Mucosa of descending colon (tissue), 3 donors: ENCODE results near the gene PAEP. TPM values are rescaled to one million over a fixed set of nuclear protein-coding genes. Genes with fewer than 3 reads are reported as not detected.

ENCODE experiments used
- ATAC-seq: fragments of 200-7000 bp; cut with Tn5 transposase; one replicate; pipeline ENCODE4 v1.9.1; 2020; ENCODE audit warnings: mild to moderate bottlenecking, moderate library complexity
- DNase-seq, 3 donors: peaks; one replicate each; pipeline ENCODE4 v3.0.0-alpha.2; 2020
- H3K36me3 ChIP-seq: fragments of 200-600 bp; one replicate; pipeline ENCODE4 v1.8.0; 2021; ENCODE audit warnings: low read depth, mild to moderate bottlenecking
- H3K4me1 ChIP-seq: fragments of 200-600 bp; one replicate; pipeline ENCODE4 v1.8.0; 2021; ENCODE audit warnings: low read depth, mild to moderate bottlenecking
- H3K4me3 ChIP-seq: fragments of 200-600 bp; one replicate; pipeline ENCODE4 v1.8.0; 2021; ENCODE audit warnings: mild to moderate bottlenecking
- H3K9me3 ChIP-seq: fragments of 200-600 bp; one replicate; pipeline ENCODE4 v1.8.0; 2021; ENCODE audit warnings: mild to moderate bottlenecking
- intact Hi-C, 2 donors: fragments of 100-400 bp; cut with DNase I in 1 of 2; cut with micrococcal nuclease in 1 of 2; formaldehyde crosslinking; loops; one replicate each; pipeline versions ENCODE4 v1.11.0 to v1.11.1; 2022; cut with DNase I, micrococcal nuclease
- total RNA-seq, 3 donors: library from RNA; stranded (reverse); fragmentation: NEBNext Ultra II Directional in 2 of 3; extraction: Animal tissue kit (Norgen Biotek cat#: 25700) in 2 of 3; gene quantifications; one replicate each; pipeline versions ENCODE4 v1.2.1 to v1.2.4, GENCODE V29; 2021 to 2023
- TF ChIP-seq, protein P1 (sequence below): fragments of 200-600 bp; IDR thresholded peaks from one replicate; pipeline ENCODE4 v1.8.0; 2022; ENCODE audit warnings: antibody characterized with exemption, mild to moderate bottlenecking
- donor health status: DM: no; HTN: no; CAD: no; lungs with moderate emphysema.
- donor health status: DM: no; HTN: no; CAD: no.
- donor health status: DM: no; HTN: yes; CAD: no.

Gene PAEP
- total RNA-seq, 3 donors from 2014 or later: not detected

GRCh38 chr9:135521608-135522095 is 39.9 kb upstream of the PAEP start:
- no peaks in the 10 kb centered on the region for H3K4me1 ChIP-seq
- intact Hi-C loops: no loop called here
- H3K9me3 ChIP-seq: no peaks in the 10 kb centered on the region
- ATAC-seq: no peak
- H3K4me3 ChIP-seq: no peak overlapping the region
- no peak for DNase-seq
- TF ChIP-seq, protein P1, sequence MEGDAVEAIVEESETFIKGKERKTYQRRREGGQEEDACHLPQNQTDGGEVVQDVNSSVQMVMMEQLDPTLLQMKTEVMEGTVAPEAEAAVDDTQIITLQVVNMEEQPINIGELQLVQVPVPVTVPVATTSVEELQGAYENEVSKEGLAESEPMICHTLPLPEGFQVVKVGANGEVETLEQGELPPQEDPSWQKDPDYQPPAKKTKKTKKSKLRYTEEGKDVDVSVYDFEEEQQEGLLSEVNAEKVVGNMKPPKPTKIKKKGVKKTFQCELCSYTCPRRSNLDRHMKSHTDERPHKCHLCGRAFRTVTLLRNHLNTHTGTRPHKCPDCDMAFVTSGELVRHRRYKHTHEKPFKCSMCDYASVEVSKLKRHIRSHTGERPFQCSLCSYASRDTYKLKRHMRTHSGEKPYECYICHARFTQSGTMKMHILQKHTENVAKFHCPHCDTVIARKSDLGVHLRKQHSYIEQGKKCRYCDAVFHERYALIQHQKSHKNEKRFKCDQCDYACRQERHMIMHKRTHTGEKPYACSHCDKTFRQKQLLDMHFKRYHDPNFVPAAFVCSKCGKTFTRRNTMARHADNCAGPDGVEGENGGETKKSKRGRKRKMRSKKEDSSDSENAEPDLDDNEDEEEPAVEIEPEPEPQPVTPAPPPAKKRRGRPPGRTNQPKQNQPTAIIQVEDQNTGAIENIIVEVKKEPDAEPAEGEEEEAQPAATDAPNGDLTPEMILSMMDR: no peak
- H3K36me3 ChIP-seq: no peaks in the 10 kb centered on the region

DNA sequence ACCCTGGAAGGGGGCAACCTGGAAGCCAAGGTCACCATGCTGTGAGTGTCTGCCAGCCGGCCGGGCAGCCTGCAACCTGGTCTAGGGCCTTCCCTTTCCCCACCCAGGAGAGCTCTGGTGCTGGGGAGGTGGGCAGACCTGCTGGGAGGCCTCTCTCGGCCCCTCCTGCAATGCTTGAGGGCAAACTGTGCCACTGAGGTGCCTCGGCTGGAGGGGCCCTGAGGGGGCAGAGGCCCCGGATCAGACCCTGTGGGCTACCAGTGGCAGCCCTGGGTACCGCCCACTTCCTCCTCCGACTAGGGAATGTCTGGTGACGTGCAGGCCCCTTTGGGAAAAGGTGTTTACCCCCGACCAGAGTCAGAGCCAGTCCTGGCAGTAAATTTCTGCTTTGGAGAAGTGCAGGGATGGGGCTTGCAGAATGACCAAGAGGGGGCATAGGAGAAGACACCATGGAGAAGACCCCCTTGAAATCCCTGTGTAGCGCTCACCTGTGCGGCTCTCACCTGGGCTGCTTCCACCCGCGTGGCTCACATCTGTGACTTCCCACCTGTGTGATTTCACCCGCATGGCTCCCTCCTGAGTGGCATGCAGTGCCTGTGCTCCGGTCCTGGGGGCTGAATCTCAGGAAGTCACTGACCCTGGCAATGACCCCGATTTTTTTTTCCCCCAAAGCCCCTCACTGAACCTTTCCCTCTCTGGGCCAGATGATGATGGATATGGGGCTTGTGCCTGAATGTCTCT is 39.2 kb upstream of the PAEP start:
- TF ChIP-seq, protein P1: no peak
- intact Hi-C loops: no loop called here
- no peak for DNase-seq
- Histone ChIP-seq H3K4me1 (no peaks in the 10 kb centered on the region), H3K36me3 (no peaks in the 10 kb centered on the region), H3K9me3 (no peaks in the 10 kb centered on the region), H3K4me3 (no peak overlapping the region)
- ATAC-seq: no peak

- H3K4me1 ChIP-seq: no peaks in the 10 kb centered on the region
- H3K9me3 ChIP-seq: no peaks in the 10 kb centered on the region
- intact Hi-C loops: no loop called here
- H3K36me3 ChIP-seq: no peaks in the 10 kb centered on the region
- TF ChIP-seq, protein P1: no peak
- no peak for DNase-seq
- no peak for ATAC-seq
- H3K4me3 ChIP-seq: no peak overlapping the region
Measured at GRCh38 chr9:135522931-135523330, 38.6 kb upstream of the PAEP start.

DNA sequence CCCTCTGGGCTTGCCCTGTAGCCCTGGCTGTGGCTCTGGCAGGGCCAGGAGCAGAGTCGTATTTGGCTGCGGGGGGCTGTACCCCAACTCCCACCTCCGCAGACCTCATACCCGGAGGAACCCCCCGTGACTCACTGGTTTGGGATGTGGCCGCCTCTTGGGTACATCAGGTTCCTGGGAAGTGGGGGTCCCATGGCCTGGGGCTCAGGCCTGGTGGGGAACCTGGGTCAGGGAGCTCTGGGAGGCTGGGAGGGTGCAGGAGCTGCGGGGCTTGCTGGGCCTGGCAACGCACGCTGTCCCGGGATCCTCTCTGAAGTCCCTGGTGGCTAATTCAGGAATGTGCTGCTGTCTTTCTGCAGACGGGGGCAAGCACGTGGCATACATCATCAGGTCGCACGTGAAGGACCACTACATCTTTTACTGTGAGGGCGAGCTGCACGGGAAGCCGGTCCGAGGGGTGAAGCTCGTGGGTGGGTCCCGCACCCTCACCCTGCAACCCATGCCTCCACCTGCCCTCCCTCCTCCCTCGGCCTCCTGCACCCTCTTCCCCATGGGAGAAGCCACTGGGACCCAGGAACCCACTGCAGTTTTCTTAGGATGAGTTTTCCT is 37.9 kb upstream of the PAEP start:
- TF ChIP-seq, protein P1: no peak
- Histone ChIP-seq H3K9me3 (no peaks in the 10 kb centered on the region), H3K4me3 (no peak overlapping the region), H3K36me3 (no peaks in the 10 kb centered on the region), H3K4me1 (no peaks in the 10 kb centered on the region)
- DNase-seq (no peak), ATAC-seq (no peak)
- intact Hi-C loops: no loop called here

- DNase-seq (no peak), ATAC-seq (no peak)
- TF ChIP-seq, protein P1: no peak
- no peaks in the 10 kb centered on the region for H3K4me1 ChIP-seq
- H3K4me3 ChIP-seq: no peak overlapping the region
- H3K9me3 ChIP-seq: no peaks in the 10 kb centered on the region
- intact Hi-C loops: no loop called here
- no peaks in the 10 kb centered on the region for H3K36me3 ChIP-seq
Measured at GRCh38 chr9:135524130-135524861, 37.3 kb upstream of the PAEP start.
